Kidney (tissue), 22 donors: Measurements from ENCODE around the gene SYDE2. TPM values are rescaled to one million over a fixed set of nuclear protein-coding genes. Genes with fewer than 3 reads are reported as not detected.
"Not testable (repeated sequence)": the region's sequence is repeated elsewhere in the genome, so short reads cannot be mapped to it uniquely, and the experiment has no call there.

Experiments used
- DNase-seq, 5 donors: peaks; one replicate each; pipeline ENCODE4 v3.0.0-alpha.2; 2013 to 2020
- FAIRE-seq: peaks from 2 replicates; lab custom pipeline; 2012; peaks lifted over from hg19 to GRCh38; lab: Jason Lieb, UNC
- H3K27ac ChIP-seq, 2 donors: one replicate each; pipeline ENCODE4 v1.7.0; 2013; ENCODE audit warnings: low read depth in 2 of 2, low read length in 2 of 2, inconsistent platforms in 1 of 2
- H3K27me3 ChIP-seq: one replicate; pipeline ENCODE4 v1.7.1; 2013; ENCODE audit warnings: low read length, inconsistent platforms; ENCODE audit not compliant: control insufficient read depth, insufficient read depth
- H3K36me3 ChIP-seq, 3 donors: one replicate each; pipeline versions ENCODE4 v1.7.0 to v1.7.1; 2013; ENCODE audit warnings: low read length in 3 of 3, control low read depth in 1 of 3, inconsistent platforms in 1 of 3; ENCODE audit not compliant: insufficient read depth in 3 of 3, control insufficient read depth in 2 of 3
- H3K4me1 ChIP-seq, 3 donors: one replicate each; pipeline versions ENCODE4 v1.7.0 to v1.7.1; 2013; ENCODE audit warnings: low read length in 3 of 3, inconsistent platforms in 1 of 3, low read depth in 1 of 3; ENCODE audit not compliant: control insufficient read depth in 2 of 3, insufficient read depth in 2 of 3
- H3K4me3 ChIP-seq, 3 donors: one replicate each; pipeline versions ENCODE4 v1.7.0 to v1.8.1; 2013; ENCODE audit warnings: low read length in 3 of 3, control low read depth in 1 of 3, inconsistent platforms in 1 of 3
- H3K9ac ChIP-seq, 3 donors: one replicate each; pipeline versions ENCODE4 v1.7.0 to v1.7.1; 2013; ENCODE audit warnings: low read length in 3 of 3, control low read depth in 1 of 3, inconsistent platforms in 1 of 3
- H3K9me3 ChIP-seq, 3 donors: one replicate each; pipeline versions ENCODE4 v1.7.0 to v1.7.1; 2013; ENCODE audit warnings: low read length in 3 of 3, control low read depth in 1 of 3, inconsistent platforms in 1 of 3; ENCODE audit not compliant: control insufficient read depth in 2 of 3, insufficient read depth in 1 of 3
- CTCF ChIP-seq: IDR thresholded peaks from 3 replicates; pipeline ENCODE4 v1.5.1; 2012; ENCODE audit warnings: mild to moderate bottlenecking, moderate library complexity, borderline replicate concordance; ENCODE audit not compliant: insufficient read depth; ENCODE audit errors: extremely low read depth
- intact Hi-C: fragments of 100-400 bp; cut with DNase I; formaldehyde crosslinking; loops from one replicate; pipeline ENCODE4 v1.11.1; 2022
- long read RNA-seq, 10 donors: library from polyadenylated mRNA in 1 of 10; unstranded in 1 of 10; transcript quantifications; one replicate each; pipeline ENCODE4 v2.0.0 and lab custom pipeline, GENCODE V29; 2021 to 2026
- polyA plus RNA-seq: library from polyadenylated mRNA; stranded (reverse); fragments of 350-450 nt; fragmentation: Illumina TruSeq; extraction: RNeasy Lipid Tissue Mini Kit (QIAGEN cat#74804); gene quantifications from one replicate; pipeline ENCODE4 v1.2.3, GENCODE V29; 2014; ENCODE audit warnings: low read depth, low replicate concordance; ENCODE audit not compliant: insufficient read depth
- total RNA-seq: library from RNA; stranded (reverse); fragmentation: NEBNext Ultra II Directional; extraction: Animal tissue kit (Norgen Biotek cat#: 25700); gene quantifications from one replicate; pipeline ENCODE4 v1.2.1, GENCODE V29; 2021
- donor health status: control.
- donor health status: control.
- donor health status: control.
- donor health status: control.
- donor health status: control.
- donor health status: DM: yes; HTN: yes; CAD: no.
- donor health status: Normal renal cell carcinoma (clear cell type).

Gene SYDE2
- 7.0 TPM for total RNA-seq
- polyA plus RNA-seq: 1.3 TPM
- long read RNA-seq, donor 1, full-length matches to known transcripts: 3 of 3 reads
- long read RNA-seq, donor 1, partial matches to known transcripts: 0 of 3 reads
- long read RNA-seq, donor 1, other reads (novel, unspliced or antisense): 0 of 3 reads
- long read RNA-seq, donor 2, partial matches to known transcripts: 0 of 1 reads
- long read RNA-seq, donor 2, other reads (novel, unspliced or antisense): 0 of 1 reads
- long read RNA-seq, donor 3, full-length matches to known transcripts: 3 of 3 reads
- long read RNA-seq, donor 3, partial matches to known transcripts: 0 of 3 reads
- long read RNA-seq, donor 3, other reads (novel, unspliced or antisense): 0 of 3 reads
- long read RNA-seq, donor 4: 0 reads
- long read RNA-seq, donor 5: 0 reads
- long read RNA-seq, donor 6: 0 reads
- long read RNA-seq, donor 7, partial matches to known transcripts: 1 of 4 reads
- long read RNA-seq, donor 7, other reads (novel, unspliced or antisense): 0 of 4 reads
- long read RNA-seq, donor 8, partial matches to known transcripts: 0 of 2 reads
- long read RNA-seq, donor 8, other reads (novel, unspliced or antisense): 0 of 2 reads
- long read RNA-seq, donor 9, partial matches to known transcripts: 0 of 2 reads
- long read RNA-seq, donor 9, other reads (novel, unspliced or antisense): 0 of 2 reads
- long read RNA-seq, donor 10, partial matches to known transcripts: 0 of 1 reads
- long read RNA-seq, donor 10, other reads (novel, unspliced or antisense): 0 of 1 reads

- intact Hi-C loops: no loop called here
- no peaks in the 10 kb centered on the region for H3K9me3 ChIP-seq
- no peak for TF ChIP-seq CTCF
- peak within 1 kb of the TSS; percentile 94 to 96 for H3K27ac ChIP-seq
- H3K4me1 ChIP-seq: peaks cover 0 to 9% (median 5%) of the 10 kb centered on the region in 3 donors
- no peaks in the 10 kb centered on the region for H3K27me3 ChIP-seq
- FAIRE-seq (no peak), DNase-seq (peak; percentile 80 to 94 (median 89))
- peak within 1 kb of the TSS; percentile 68 to 87 (median 80) for H3K9ac ChIP-seq
- H3K4me3 ChIP-seq: peak within 1 kb of the TSS; percentile 73 to 96 (median 89)
- no peaks in the 10 kb centered on the region for H3K36me3 ChIP-seq
Observed at GRCh38 chr1:85200463-85201339, at the start of gene SYDE2. Gene SYDE2 (minus strand): TSS chr1:85201016. CDS start chr1:85200996, 20 bp downstream.

- H3K36me3 ChIP-seq, H3K4me1 ChIP-seq, H3K9me3 ChIP-seq, DNase-seq, H3K9ac ChIP-seq, H3K27me3 ChIP-seq, intact Hi-C loops, H3K27ac ChIP-seq, H3K4me3 ChIP-seq, FAIRE-seq: not testable (repeated sequence)
Observed at GRCh38 chr1:85249042-85249441, 48.2 kb upstream of the SYDE2 start.

GRCh38 chr1:85245891-85246290 lies 45.1 kb upstream of the SYDE2 start:
- TF ChIP-seq CTCF: no peak
- H3K9ac ChIP-seq: no peak overlapping the region
- no peaks in the 10 kb centered on the region for H3K27me3 ChIP-seq
- H3K4me3 ChIP-seq: no peak overlapping the region
- no peak overlapping the region for H3K27ac ChIP-seq
- intact Hi-C loops: no loop called here
- no peak for FAIRE-seq
- DNase-seq: no peak
- no peaks in the 10 kb centered on the region for H3K9me3 ChIP-seq
- H3K4me1 ChIP-seq: no peaks in the 10 kb centered on the region
- H3K36me3 ChIP-seq: no peaks in the 10 kb centered on the region
